Liver (tissue), 9 donors: ENCODE results near the gene CRISPLD2. TPM values are rescaled to one million over a fixed set of nuclear protein-coding genes. Genes with fewer than 3 reads are reported as not detected.

Experiments
- DNase-seq: peaks from one replicate; pipeline ENCODE4 v3.0.0-alpha.2; 2017; ENCODE audit warnings: low spot score
- H3K27ac ChIP-seq, 2 donors: one replicate each; pipeline ENCODE4 v1.7.0; 2013; ENCODE audit warnings: inconsistent platforms in 2 of 2, low read length in 2 of 2, control low read depth in 1 of 2, low read depth in 1 of 2, mild to moderate bottlenecking in 1 of 2
- H3K27me3 ChIP-seq, 4 donors: one replicate each; pipeline versions ENCODE4 v1.6.1 to v1.7.0; 2013; ENCODE audit warnings: low read length in 3 of 4, inconsistent platforms in 1 of 4, mild to moderate bottlenecking in 1 of 4, moderate library complexity in 1 of 4; ENCODE audit not compliant: control insufficient read depth in 4 of 4, insufficient read depth in 4 of 4
- H3K36me3 ChIP-seq, 4 donors: one replicate each; pipeline versions ENCODE4 v1.6.1 to v1.7.0; 2013; ENCODE audit warnings: low read length in 3 of 4, mild to moderate bottlenecking in 3 of 4, low read depth in 1 of 4, moderate library complexity in 1 of 4; ENCODE audit not compliant: control insufficient read depth in 4 of 4, insufficient read depth in 3 of 4
- H3K4me1 ChIP-seq, 4 donors: one replicate each; pipeline versions ENCODE4 v1.6.1 to v1.7.0; 2013; ENCODE audit warnings: low read length in 3 of 4, mild to moderate bottlenecking in 3 of 4, moderate library complexity in 1 of 4; ENCODE audit not compliant: control insufficient read depth in 4 of 4, insufficient read depth in 4 of 4
- H3K4me3 ChIP-seq, 3 donors: one replicate each; pipeline versions ENCODE4 v1.6.1 to v1.7.0; 2013; ENCODE audit warnings: low read length in 3 of 3, control low read depth in 1 of 3, low read depth in 1 of 3, mild to moderate bottlenecking in 1 of 3
- H3K9ac ChIP-seq, 2 donors: one replicate each; pipeline ENCODE4 v1.7.0; 2013; ENCODE audit warnings: low read length in 2 of 2, mild to moderate bottlenecking in 2 of 2, moderate library complexity in 2 of 2, control low read depth in 1 of 2, low read depth in 1 of 2
- H3K9me3 ChIP-seq, 4 donors: one replicate each; pipeline versions ENCODE4 v1.6.1 to v1.7.0; 2013; ENCODE audit warnings: low read length in 3 of 4; ENCODE audit not compliant: control insufficient read depth in 4 of 4
- EGR1 ChIP-seq, 2 donors: IDR thresholded peaks; 2 replicates each; pipeline ENCODE4 v1.6.1; 2016 to 2018; ENCODE audit warnings: antibody characterized with exemption in 2 of 2, low read depth in 2 of 2
- FOXA1 ChIP-seq: IDR thresholded peaks from 2 replicates; pipeline ENCODE4 v1.6.1; 2016; ENCODE audit warnings: antibody characterized with exemption
- FOXA2 ChIP-seq: IDR thresholded peaks from 2 replicates; pipeline ENCODE4 v1.6.1; 2016; ENCODE audit warnings: antibody characterized with exemption
- GABPA ChIP-seq, 2 donors: IDR thresholded peaks in 1 of 2; conservative IDR thresholded peaks in 1 of 2; 2 replicates each; pipeline ENCODE4 v1.6.1; 2016; ENCODE audit warnings: antibody characterized with exemption in 2 of 2, mild to moderate bottlenecking in 1 of 2, moderate library complexity in 1 of 2
- HNF4A ChIP-seq, 2 donors: conservative IDR thresholded peaks; 2 replicates each; pipeline ENCODE4 v1.6.1; 2016; ENCODE audit warnings: antibody characterized with exemption in 2 of 2, mild to moderate bottlenecking in 2 of 2
- HNF4G ChIP-seq: IDR thresholded peaks from 2 replicates; pipeline ENCODE4 v1.6.1; 2016; ENCODE audit warnings: antibody characterized with exemption
- JUND ChIP-seq, 2 donors: IDR thresholded peaks; 2 replicates each; pipeline ENCODE4 v1.6.1; 2016; ENCODE audit warnings: antibody characterized with exemption in 2 of 2
- MAX ChIP-seq: IDR thresholded peaks from 2 replicates; pipeline ENCODE4 v1.6.1; 2016; ENCODE audit warnings: antibody characterized with exemption
- NR2F2 ChIP-seq: IDR thresholded peaks from 2 replicates; pipeline ENCODE4 v1.6.1; 2016; ENCODE audit warnings: antibody characterized with exemption
- RAD21 ChIP-seq, 2 donors: IDR thresholded peaks; 2 replicates each; pipeline ENCODE4 v1.6.1; 2016; ENCODE audit warnings: antibody characterized with exemption in 2 of 2, mild to moderate bottlenecking in 2 of 2
- SP1 ChIP-seq: IDR thresholded peaks from 2 replicates; pipeline ENCODE4 v1.6.1; 2018; ENCODE audit warnings: antibody characterized with exemption, mild to moderate bottlenecking
- TAF1 ChIP-seq: conservative IDR thresholded peaks from 2 replicates; pipeline ENCODE4 v1.6.1; 2016; ENCODE audit warnings: antibody characterized with exemption, mild to moderate bottlenecking
- YY1 ChIP-seq: IDR thresholded peaks from 2 replicates; pipeline ENCODE4 v1.6.1; 2016; ENCODE audit warnings: antibody characterized with exemption, mild to moderate bottlenecking
- ZBTB33 ChIP-seq: IDR thresholded peaks from 2 replicates; pipeline ENCODE4 v1.6.1; 2016; ENCODE audit warnings: antibody characterized with exemption
- WGBS: extraction: QIAGEN DNeasy Blood & Tissue Kit; methylation state at CpG from one replicate; pipeline ENCODE4 v1.1.7; 2013; 5-methylcytosine and 5-hydroxymethylcytosine counted together
- polyA plus RNA-seq, 2 donors: library from polyadenylated mRNA; stranded (reverse) in 1 of 2; unstranded in 1 of 2; fragments of 200-250 nt in 1 of 2; fragments of >200 nt in 1 of 2; fragmentation: Nextera tagmentation in 1 of 2; extraction: Ambion mirVana in 1 of 2; gene quantifications; one replicate each; pipeline versions ENCODE4 v1.2.1 to v1.2.3, GENCODE V29; 2013 to 2015
- total RNA-seq, 2 donors: library from RNA; depleted of rRNA; stranded (reverse); fragments of >200 nt; gene quantifications; one replicate each; pipeline ENCODE4 v1.2.3, GENCODE V29; 2014
- TF ChIP-seq, protein P1 (sequence below): fragments of 150-350 bp; IDR thresholded peaks from 2 replicates; pipeline ENCODE4 v1.5.1; 2017; ENCODE audit warnings: improper control_type of control experiment, low read depth, low read length; ENCODE audit not compliant: missing input control
- TF ChIP-seq, protein P2 (sequence below): IDR thresholded peaks from 2 replicates; pipeline ENCODE4 v1.6.1; 2016; ENCODE audit warnings: antibody characterized with exemption
- TF ChIP-seq, protein P3 (sequence below): IDR thresholded peaks from 2 replicates; pipeline ENCODE4 v1.6.1; 2016; ENCODE audit warnings: antibody characterized with exemption, mild to moderate bottlenecking
- donor health status: healthy.
- donor health status: healthy.
- donor health status: healthy.
- donor health status: healthy.
- donor health status: healthy.

Gene CRISPLD2
- total and polyA plus RNA-seq, 4 donors, result 2.6 to 14.8 (median 4.1) TPM

GRCh38 chr16:84780544-84781376 is 39.0 kb upstream of the CRISPLD2 start:
- Histone ChIP-seq H3K27me3 (no peaks in the 10 kb centered on the region), H3K36me3 (peaks cover 6 to 31% (median 11%) of the 10 kb centered on the region in 4 donors), H3K27ac (no peak overlapping the region), H3K4me3 (no peak overlapping the region), H3K4me1 (no peaks in the 10 kb centered on the region), H3K9me3 (no peaks in the 10 kb centered on the region), H3K9ac (no peak overlapping the region)
- TF ChIP-seq TAF1, result no peak
- TF ChIP-seq FOXA1, result no peak
- TF ChIP-seq, protein P1, sequence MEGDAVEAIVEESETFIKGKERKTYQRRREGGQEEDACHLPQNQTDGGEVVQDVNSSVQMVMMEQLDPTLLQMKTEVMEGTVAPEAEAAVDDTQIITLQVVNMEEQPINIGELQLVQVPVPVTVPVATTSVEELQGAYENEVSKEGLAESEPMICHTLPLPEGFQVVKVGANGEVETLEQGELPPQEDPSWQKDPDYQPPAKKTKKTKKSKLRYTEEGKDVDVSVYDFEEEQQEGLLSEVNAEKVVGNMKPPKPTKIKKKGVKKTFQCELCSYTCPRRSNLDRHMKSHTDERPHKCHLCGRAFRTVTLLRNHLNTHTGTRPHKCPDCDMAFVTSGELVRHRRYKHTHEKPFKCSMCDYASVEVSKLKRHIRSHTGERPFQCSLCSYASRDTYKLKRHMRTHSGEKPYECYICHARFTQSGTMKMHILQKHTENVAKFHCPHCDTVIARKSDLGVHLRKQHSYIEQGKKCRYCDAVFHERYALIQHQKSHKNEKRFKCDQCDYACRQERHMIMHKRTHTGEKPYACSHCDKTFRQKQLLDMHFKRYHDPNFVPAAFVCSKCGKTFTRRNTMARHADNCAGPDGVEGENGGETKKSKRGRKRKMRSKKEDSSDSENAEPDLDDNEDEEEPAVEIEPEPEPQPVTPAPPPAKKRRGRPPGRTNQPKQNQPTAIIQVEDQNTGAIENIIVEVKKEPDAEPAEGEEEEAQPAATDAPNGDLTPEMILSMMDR, result no peak
- TF ChIP-seq NR2F2, result no peak
- no peak for TF ChIP-seq RAD21 (IDR thresholded peaks at IDR 0.05)
- TF ChIP-seq, protein P2, sequence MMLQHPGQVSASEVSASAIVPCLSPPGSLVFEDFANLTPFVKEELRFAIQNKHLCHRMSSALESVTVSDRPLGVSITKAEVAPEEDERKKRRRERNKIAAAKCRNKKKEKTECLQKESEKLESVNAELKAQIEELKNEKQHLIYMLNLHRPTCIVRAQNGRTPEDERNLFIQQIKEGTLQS, result no peak
- TF ChIP-seq EGR1 (IDR thresholded peaks at IDR 0.05; ENCODE audit: low read depth in 2 of 2), result no peak
- no peak for TF ChIP-seq JUND (IDR thresholded peaks at IDR 0.05)
- TF ChIP-seq ZBTB33, result no peak
- no peak for TF ChIP-seq HNF4G
- TF ChIP-seq SP1, result no peak
- TF ChIP-seq HNF4A (conservative IDR thresholded peaks at IDR 0.05), result no peak
- no peak for TF ChIP-seq GABPA (IDR thresholded peaks at IDR 0.05 in 1 of 2, conservative IDR thresholded peaks at IDR 0.05 in 1 of 2)
- 95% methylated on average over 12 of the region's 12 CpGs for WGBS
- no peak for DNase-seq

DNA sequence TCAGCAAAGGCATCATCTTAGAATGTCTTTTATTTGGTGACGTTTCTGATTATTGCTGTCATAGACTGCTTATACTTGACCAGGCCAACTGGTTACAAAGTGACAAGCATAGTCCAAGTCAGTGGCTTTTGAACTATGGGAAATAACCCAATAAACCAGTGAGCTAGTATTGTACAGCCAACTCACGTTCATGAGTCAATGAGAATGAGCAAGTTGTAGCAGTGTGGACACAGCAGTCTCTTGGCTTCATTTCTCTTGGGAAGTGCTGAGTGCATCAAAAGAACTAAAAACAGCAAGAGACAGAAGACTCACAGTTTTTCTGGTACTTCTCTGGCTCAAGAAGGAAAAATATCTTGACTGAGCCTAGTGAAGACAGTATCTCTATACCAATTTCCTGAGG is 36.9 kb upstream of the CRISPLD2 start:
- 62% methylated on average over 2 of the region's 2 CpGs for WGBS
- H3K4me1 ChIP-seq, result no peaks in the 10 kb centered on the region
- H3K36me3 ChIP-seq, result peaks cover 2 to 12% (median 6%) of the 10 kb centered on the region in 4 donors
- H3K9ac ChIP-seq, result no peak overlapping the region
- no peaks in the 10 kb centered on the region for H3K27me3 ChIP-seq
- no peaks in the 10 kb centered on the region for H3K9me3 ChIP-seq
- no peak overlapping the region for H3K27ac ChIP-seq
- no peak overlapping the region for H3K4me3 ChIP-seq
- TF ChIP-seq FOXA2 (no peak), JUND (IDR thresholded peaks at IDR 0.05) (no peak), MAX (no peak), EGR1 (IDR thresholded peaks at IDR 0.05; ENCODE audit: low read depth in 2 of 2) (no peak), SP1 (no peak), TAF1 (no peak), ZBTB33 (no peak), GABPA (IDR thresholded peaks at IDR 0.05 in 1 of 2, conservative IDR thresholded peaks at IDR 0.05 in 1 of 2) (no peak), RAD21 (IDR thresholded peaks at IDR 0.05) (no peak), HNF4G (no peak), YY1 (no peak)
- TF ChIP-seq, protein P3, sequence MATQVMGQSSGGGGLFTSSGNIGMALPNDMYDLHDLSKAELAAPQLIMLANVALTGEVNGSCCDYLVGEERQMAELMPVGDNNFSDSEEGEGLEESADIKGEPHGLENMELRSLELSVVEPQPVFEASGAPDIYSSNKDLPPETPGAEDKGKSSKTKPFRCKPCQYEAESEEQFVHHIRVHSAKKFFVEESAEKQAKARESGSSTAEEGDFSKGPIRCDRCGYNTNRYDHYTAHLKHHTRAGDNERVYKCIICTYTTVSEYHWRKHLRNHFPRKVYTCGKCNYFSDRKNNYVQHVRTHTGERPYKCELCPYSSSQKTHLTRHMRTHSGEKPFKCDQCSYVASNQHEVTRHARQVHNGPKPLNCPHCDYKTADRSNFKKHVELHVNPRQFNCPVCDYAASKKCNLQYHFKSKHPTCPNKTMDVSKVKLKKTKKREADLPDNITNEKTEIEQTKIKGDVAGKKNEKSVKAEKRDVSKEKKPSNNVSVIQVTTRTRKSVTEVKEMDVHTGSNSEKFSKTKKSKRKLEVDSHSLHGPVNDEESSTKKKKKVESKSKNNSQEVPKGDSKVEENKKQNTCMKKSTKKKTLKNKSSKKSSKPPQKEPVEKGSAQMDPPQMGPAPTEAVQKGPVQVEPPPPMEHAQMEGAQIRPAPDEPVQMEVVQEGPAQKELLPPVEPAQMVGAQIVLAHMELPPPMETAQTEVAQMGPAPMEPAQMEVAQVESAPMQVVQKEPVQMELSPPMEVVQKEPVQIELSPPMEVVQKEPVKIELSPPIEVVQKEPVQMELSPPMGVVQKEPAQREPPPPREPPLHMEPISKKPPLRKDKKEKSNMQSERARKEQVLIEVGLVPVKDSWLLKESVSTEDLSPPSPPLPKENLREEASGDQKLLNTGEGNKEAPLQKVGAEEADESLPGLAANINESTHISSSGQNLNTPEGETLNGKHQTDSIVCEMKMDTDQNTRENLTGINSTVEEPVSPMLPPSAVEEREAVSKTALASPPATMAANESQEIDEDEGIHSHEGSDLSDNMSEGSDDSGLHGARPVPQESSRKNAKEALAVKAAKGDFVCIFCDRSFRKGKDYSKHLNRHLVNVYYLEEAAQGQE, result no peak
- TF ChIP-seq, protein P2, result no peak
- no peak for DNase-seq
